Endodermal cell (in vitro differentiated cells): ENCODE measurements around the gene KCNJ12. TPM values are rescaled to one million over a fixed set of nuclear protein-coding genes. Genes with fewer than 3 reads are reported as not detected.

Experiments used
- DNase-seq: peaks from one replicate; pipeline ENCODE4 v3.0.0-alpha.2; 2017
- H3K27ac ChIP-seq: 2 replicates; pipeline ENCODE4 v1.5.1; 2013; ENCODE audit warnings: mild to moderate bottlenecking, low read depth, low read length, moderate library complexity
- H3K27me3 ChIP-seq: 2 replicates; pipeline ENCODE4 v1.6.1; 2013; ENCODE audit warnings: mild to moderate bottlenecking, low read length, moderate library complexity; ENCODE audit not compliant: insufficient read depth, control insufficient read depth, poor library complexity, severe bottlenecking
- H3K36me3 ChIP-seq: 2 replicates; pipeline ENCODE4 v1.7.0; 2013; ENCODE audit warnings: mild to moderate bottlenecking, low read length, moderate library complexity; ENCODE audit not compliant: control insufficient read depth, insufficient read depth
- H3K4me1 ChIP-seq: one replicate; pipeline ENCODE4 v1.7.0; 2013; ENCODE audit warnings: low read length; ENCODE audit not compliant: control insufficient read depth, insufficient read depth
- H3K4me3 ChIP-seq: 2 replicates; pipeline ENCODE4 v1.5.1; 2013; ENCODE audit warnings: mild to moderate bottlenecking, low read length, moderate library complexity
- H3K9ac ChIP-seq: 2 replicates; pipeline ENCODE4 v1.6.1; 2013; ENCODE audit warnings: mild to moderate bottlenecking, low read length, moderate library complexity; ENCODE audit not compliant: poor library complexity, severe bottlenecking; ENCODE audit errors: extremely low read depth
- H3K9me3 ChIP-seq: 2 replicates; pipeline ENCODE4 v1.6.1; 2013; ENCODE audit warnings: mild to moderate bottlenecking, low read length, moderate library complexity; ENCODE audit not compliant: control insufficient read depth
- H3K27ac Mint-ChIP-seq: 2 replicates; pipeline ENCODE4 v1.8.0; 2020; ENCODE audit warnings: mixed read lengths
- H3K27me3 Mint-ChIP-seq: 2 replicates; pipeline ENCODE4 v1.8.0; 2021; ENCODE audit warnings: mild to moderate bottlenecking, mixed read lengths; ENCODE audit not compliant: insufficient read depth
- H3K36me3 Mint-ChIP-seq: 2 replicates; pipeline ENCODE4 v1.8.0; 2020; ENCODE audit warnings: low read depth, mixed read lengths
- H3K4me1 Mint-ChIP-seq: 2 replicates; pipeline ENCODE4 v1.8.0; 2020; ENCODE audit warnings: mixed read lengths
- H3K4me3 Mint-ChIP-seq: 2 replicates; pipeline ENCODE4 v1.8.0; 2020; ENCODE audit warnings: mild to moderate bottlenecking, moderate library complexity, mixed read lengths
- H3K9me3 Mint-ChIP-seq: 2 replicates; pipeline ENCODE4 v1.8.0; 2020; ENCODE audit warnings: mild to moderate bottlenecking, mixed read lengths
- CTCF ChIP-seq: fragments of 200-600 bp; sonication (generic); conservative IDR thresholded peaks from 2 replicates; pipeline ENCODE4 v1.5.0; 2021; ENCODE audit warnings: antibody characterized with exemption, mild to moderate bottlenecking
- WGBS, 2 experiments: methylation state at CpG; one replicate each; pipeline versions ENCODE4 v1.1.5 to v1.1.7; 2013; ENCODE audit warnings: missing lambda C conversion rate in 2 of 2, mixed read lengths in 1 of 2; ENCODE audit not compliant: insufficient coverage in 1 of 2, insufficient read length in 1 of 2; 5-methylcytosine and 5-hydroxymethylcytosine counted together
- total RNA-seq, 2 donors: library from RNA; stranded (reverse); fragmentation: NEBNext Ultra II Directional in 1 of 2; extraction: Animal tissue kit (Norgen Biotek cat#: 25700) in 1 of 2; gene quantifications; 2 replicates in 1 of 2; 3 replicates in 1 of 2; pipeline ENCODE4 v1.2.1, GENCODE V29; 2021

The KCNJ12 gene
- total RNA-seq, 2 donors from 2014 or later, result 2.3 to 2.6 TPM

- no peak overlapping the region for H3K4me3 ChIP-seq
- Mint-ChIP-seq H3K9me3 (peaks cover 9% of the 10 kb centered on the region), H3K27me3 (peaks cover 56% of the 10 kb centered on the region), H3K4me3 (peak overlapping the region; percentile 55), H3K27ac (no peak overlapping the region), H3K4me1 (peaks cover 11% of the 10 kb centered on the region), H3K36me3 (no peaks in the 10 kb centered on the region)
- TF ChIP-seq CTCF, result no peak
- 31 to 35% methylated on average over 15 to 48 of the region's 48 CpGs for WGBS, 2 experiments
- no peak overlapping the region for H3K9ac ChIP-seq
- no peaks in the 10 kb centered on the region for H3K4me1 ChIP-seq
- no peaks in the 10 kb centered on the region for H3K27me3 ChIP-seq
- H3K9me3 ChIP-seq, result peaks cover 1% of the 10 kb centered on the region
- no peak overlapping the region for H3K27ac ChIP-seq
- DNase-seq, result peak; percentile 89
- H3K36me3 ChIP-seq, result no peaks in the 10 kb centered on the region
Observed at GRCh38 chr17:21463779-21464407, 87.7 kb downstream of the KCNJ12 start.

- no peak overlapping the region for H3K9ac ChIP-seq
- no peak for TF ChIP-seq CTCF
- peak; percentile 79 for DNase-seq
- H3K4me1 ChIP-seq, result no peaks in the 10 kb centered on the region
- H3K27me3 Mint-ChIP-seq, result peaks cover 49% of the 10 kb centered on the region
- H3K4me1 Mint-ChIP-seq, result peaks cover 11% of the 10 kb centered on the region
- H3K9me3 Mint-ChIP-seq, result peaks cover 10% of the 10 kb centered on the region
- no peak overlapping the region for H3K27ac ChIP-seq
- peak overlapping the region; percentile 55 for H3K4me3 Mint-ChIP-seq
- no peak overlapping the region for H3K4me3 ChIP-seq
- H3K9me3 ChIP-seq, result peaks cover 4% of the 10 kb centered on the region
- WGBS, 2 experiments, result 60 to 63% methylated on average over 9 to 12 of the region's 12 CpGs
- H3K27me3 ChIP-seq, result no peaks in the 10 kb centered on the region
- H3K36me3 ChIP-seq, result no peaks in the 10 kb centered on the region
- no peak overlapping the region for H3K27ac Mint-ChIP-seq
- no peaks in the 10 kb centered on the region for H3K36me3 Mint-ChIP-seq
Observed at GRCh38 chr17:21464611-21465021, 88.5 kb downstream of the KCNJ12 start.

GRCh38 chr17:21466550-21466949 is 90.4 kb downstream of the KCNJ12 start:
- peaks cover 11% of the 10 kb centered on the region for H3K4me1 Mint-ChIP-seq
- no peaks in the 10 kb centered on the region for H3K4me1 ChIP-seq
- H3K4me3 ChIP-seq, result no peak overlapping the region
- no peak for TF ChIP-seq CTCF
- peaks cover 10% of the 10 kb centered on the region for H3K9me3 Mint-ChIP-seq
- no peak overlapping the region for H3K9ac ChIP-seq
- DNase-seq, result peak; percentile 34
- no peak overlapping the region for H3K27ac ChIP-seq
- peaks cover 46% of the 10 kb centered on the region for H3K27me3 Mint-ChIP-seq
- no peak overlapping the region for H3K27ac Mint-ChIP-seq
- no peaks in the 10 kb centered on the region for H3K36me3 Mint-ChIP-seq
- H3K9me3 ChIP-seq, result peaks cover 4% of the 10 kb centered on the region
- no peaks in the 10 kb centered on the region for H3K36me3 ChIP-seq
- H3K4me3 Mint-ChIP-seq, result no peak overlapping the region
- no peaks in the 10 kb centered on the region for H3K27me3 ChIP-seq
- WGBS, 2 experiments, result 90 to 93% methylated on average over 9 to 11 of the region's 11 CpGs
